Measurements from ENCODE around the gene CYP19A1.

The CYP19A1 gene

GRCh38 chr15:51212909-51213308, 125.5 kb downstream of the CYP19A1 start:
- Histone ChIP-seq H2BK120ac (ENCODE audit: insufficient read depth, low read length, poor library complexity) (no peak overlapping the region), H3K27me3 (ENCODE audit: insufficient read depth, low read length) (no peaks in the 10 kb centered on the region), H3K36me3 (ENCODE audit: control insufficient read depth in 1 of 2, insufficient read depth in 2 of 2, low read length in 2 of 2) (peaks cover 0 to 2% of the 10 kb centered on the region in 2 experiments), H3K9me3 (ENCODE audit: insufficient read depth, low read depth, low read length) (no peaks in the 10 kb centered on the region), H4K8ac (ENCODE audit: low read depth, low read length) (no peak overlapping the region), H2BK12ac (ENCODE audit: low read length) (no peak overlapping the region), H3K4me1 (ENCODE audit: control insufficient read depth in 1 of 2, insufficient read depth in 2 of 2, low read length in 2 of 2) (no peaks in the 10 kb centered on the region), H2BK5ac (ENCODE audit: low read depth, low read length, poor library complexity) (no peak overlapping the region), H3K27ac (ENCODE audit: low read depth, low read length) (no peak overlapping the region), H4K91ac (ENCODE audit: low read depth, low read length) (no peak overlapping the region), H3K23ac (ENCODE audit: low read length) (no peak overlapping the region), H3K79me2 (ENCODE audit: control insufficient read depth, insufficient read depth, low read length, poor library complexity) (no peaks in the 10 kb centered on the region), H4K12ac (ENCODE audit: low read depth, low read length) (no peak overlapping the region), H3K4me2 (ENCODE audit: low read length) (no peak overlapping the region), H3K14ac (ENCODE audit: low read length) (no peak overlapping the region), H3K9ac (ENCODE audit: low read length) (no peak overlapping the region), H2AFZ (ENCODE audit: insufficient read depth, low read length, poor library complexity) (no peak overlapping the region), H3K4me3 (ENCODE audit: low read depth, low read length) (no peak overlapping the region), H2AK5ac (ENCODE audit: low read length) (no peak overlapping the region), H3K18ac (ENCODE audit: low read length) (no peak overlapping the region), H3K79me1 (ENCODE audit: low read length) (no peaks in the 10 kb centered on the region), H3K4ac (ENCODE audit: low read depth, low read length) (no peak overlapping the region)
- no peak for DNase-seq
- no CpG with 5 or more reads among the region's 2 CpGs for WGBS (ENCODE audit: extremely low coverage, insufficient coverage, insufficient read length)

GRCh38 chr15:51212239-51212638, 126.2 kb downstream of the CYP19A1 start:
- H2BK5ac ChIP-seq (ENCODE audit: low read depth, low read length, poor library complexity), result no peak overlapping the region
- no CpG with 5 or more reads among the region's 5 CpGs for WGBS (ENCODE audit: extremely low coverage, insufficient coverage, insufficient read length)
- H3K4ac ChIP-seq (ENCODE audit: low read depth, low read length), result no peak overlapping the region
- H3K27me3 ChIP-seq (ENCODE audit: insufficient read depth, low read length), result no peaks in the 10 kb centered on the region
- H3K4me2 ChIP-seq (ENCODE audit: low read length), result no peak overlapping the region
- H3K23ac ChIP-seq (ENCODE audit: low read length), result no peak overlapping the region
- H3K4me3 ChIP-seq (ENCODE audit: low read depth, low read length), result no peak overlapping the region
- no peak overlapping the region for H4K12ac ChIP-seq (ENCODE audit: low read depth, low read length)
- H3K36me3 ChIP-seq (ENCODE audit: control insufficient read depth in 1 of 2, insufficient read depth in 2 of 2, low read length in 2 of 2), result peaks cover 0 to 2% of the 10 kb centered on the region in 2 experiments
- no peak overlapping the region for H4K8ac ChIP-seq (ENCODE audit: low read depth, low read length)
- H3K4me1 ChIP-seq (ENCODE audit: control insufficient read depth in 1 of 2, insufficient read depth in 2 of 2, low read length in 2 of 2), result no peaks in the 10 kb centered on the region
- H3K14ac ChIP-seq (ENCODE audit: low read length), result no peak overlapping the region
- no peak overlapping the region for H3K27ac ChIP-seq (ENCODE audit: low read depth, low read length)
- no peak overlapping the region for H3K18ac ChIP-seq (ENCODE audit: low read length)
- no peaks in the 10 kb centered on the region for H3K79me1 ChIP-seq (ENCODE audit: low read length)
- no peaks in the 10 kb centered on the region for H3K9me3 ChIP-seq (ENCODE audit: insufficient read depth, low read depth, low read length)
- H2BK12ac ChIP-seq (ENCODE audit: low read length), result no peak overlapping the region
- DNase-seq, result no peak
- no peak overlapping the region for H3K9ac ChIP-seq (ENCODE audit: low read length)
- no peak overlapping the region for H4K91ac ChIP-seq (ENCODE audit: low read depth, low read length)
- H3K79me2 ChIP-seq (ENCODE audit: control insufficient read depth, insufficient read depth, low read length, poor library complexity), result no peaks in the 10 kb centered on the region
- no peak overlapping the region for H2BK120ac ChIP-seq (ENCODE audit: insufficient read depth, low read length, poor library complexity)
- no peak overlapping the region for H2AFZ ChIP-seq (ENCODE audit: insufficient read depth, low read length, poor library complexity)
- no peak overlapping the region for H2AK5ac ChIP-seq (ENCODE audit: low read length)

- no peaks in the 10 kb centered on the region for H3K36me3 ChIP-seq (ENCODE audit: control insufficient read depth in 1 of 2, insufficient read depth in 2 of 2, low read length in 2 of 2)
- H3K4ac ChIP-seq (ENCODE audit: low read depth, low read length), result no peak overlapping the region
- no peak overlapping the region for H4K8ac ChIP-seq (ENCODE audit: low read depth, low read length)
- no peak overlapping the region for H4K91ac ChIP-seq (ENCODE audit: low read depth, low read length)
- no peaks in the 10 kb centered on the region for H3K9me3 ChIP-seq (ENCODE audit: insufficient read depth, low read depth, low read length)
- no peaks in the 10 kb centered on the region for H3K27me3 ChIP-seq (ENCODE audit: insufficient read depth, low read length)
- no peak overlapping the region for H2AK5ac ChIP-seq (ENCODE audit: low read length)
- H3K79me1 ChIP-seq (ENCODE audit: low read length), result no peaks in the 10 kb centered on the region
- H3K18ac ChIP-seq (ENCODE audit: low read length), result no peak overlapping the region
- H3K4me1 ChIP-seq (ENCODE audit: control insufficient read depth in 1 of 2, insufficient read depth in 2 of 2, low read length in 2 of 2), result no peaks in the 10 kb centered on the region
- no peak overlapping the region for H3K4me3 ChIP-seq (ENCODE audit: low read depth, low read length)
- no peak overlapping the region for H4K12ac ChIP-seq (ENCODE audit: low read depth, low read length)
- no peak for DNase-seq
- H3K79me2 ChIP-seq (ENCODE audit: control insufficient read depth, insufficient read depth, low read length, poor library complexity), result no peaks in the 10 kb centered on the region
- no peak overlapping the region for H2BK120ac ChIP-seq (ENCODE audit: insufficient read depth, low read length, poor library complexity)
- WGBS (ENCODE audit: extremely low coverage, insufficient coverage, insufficient read length), result no CpG with 5 or more reads among the region's 3 CpGs
- no peak overlapping the region for H3K14ac ChIP-seq (ENCODE audit: low read length)
- no peak overlapping the region for H2BK5ac ChIP-seq (ENCODE audit: low read depth, low read length, poor library complexity)
- no peak overlapping the region for H3K27ac ChIP-seq (ENCODE audit: low read depth, low read length)
- H2BK12ac ChIP-seq (ENCODE audit: low read length), result no peak overlapping the region
- H3K23ac ChIP-seq (ENCODE audit: low read length), result no peak overlapping the region
- no peak overlapping the region for H2AFZ ChIP-seq (ENCODE audit: insufficient read depth, low read length, poor library complexity)
- no peak overlapping the region for H3K4me2 ChIP-seq (ENCODE audit: low read length)
- no peak overlapping the region for H3K9ac ChIP-seq (ENCODE audit: low read length)
Measured at GRCh38 chr15:51205050-51205975, 133.1 kb downstream of the CYP19A1 start.

GRCh38 chr15:51203797-51204196, 134.6 kb downstream of the CYP19A1 start:
- no CpG with 5 or more reads among the region's 2 CpGs for WGBS (ENCODE audit: extremely low coverage, insufficient coverage, insufficient read length)
- Histone ChIP-seq H4K91ac (ENCODE audit: low read depth, low read length) (no peak overlapping the region), H3K9me3 (ENCODE audit: insufficient read depth, low read depth, low read length) (no peaks in the 10 kb centered on the region), H3K4me1 (ENCODE audit: control insufficient read depth in 1 of 2, insufficient read depth in 2 of 2, low read length in 2 of 2) (no peaks in the 10 kb centered on the region), H3K4me3 (ENCODE audit: low read depth, low read length) (no peak overlapping the region), H3K4ac (ENCODE audit: low read depth, low read length) (no peak overlapping the region), H2AK5ac (ENCODE audit: low read length) (no peak overlapping the region), H2BK120ac (ENCODE audit: insufficient read depth, low read length, poor library complexity) (no peak overlapping the region), H4K8ac (ENCODE audit: low read depth, low read length) (no peak overlapping the region), H3K27ac (ENCODE audit: low read depth, low read length) (no peak overlapping the region), H3K9ac (ENCODE audit: low read length) (no peak overlapping the region), H3K4me2 (ENCODE audit: low read length) (no peak overlapping the region), H3K36me3 (ENCODE audit: control insufficient read depth in 1 of 2, insufficient read depth in 2 of 2, low read length in 2 of 2) (no peaks in the 10 kb centered on the region), H2BK5ac (ENCODE audit: low read depth, low read length, poor library complexity) (no peak overlapping the region), H3K23ac (ENCODE audit: low read length) (no peak overlapping the region), H3K79me1 (ENCODE audit: low read length) (no peaks in the 10 kb centered on the region), H3K14ac (ENCODE audit: low read length) (no peak overlapping the region), H3K18ac (ENCODE audit: low read length) (no peak overlapping the region), H2AFZ (ENCODE audit: insufficient read depth, low read length, poor library complexity) (no peak overlapping the region), H3K27me3 (ENCODE audit: insufficient read depth, low read length) (no peaks in the 10 kb centered on the region), H2BK12ac (ENCODE audit: low read length) (no peak overlapping the region), H3K79me2 (ENCODE audit: control insufficient read depth, insufficient read depth, low read length, poor library complexity) (no peaks in the 10 kb centered on the region), H4K12ac (ENCODE audit: low read depth, low read length) (no peak overlapping the region)
- DNase-seq, result no peak

Measured in trophoblast cell (in vitro differentiated cells and primary cell).